GM12891 (cell line): ENCODE results near the gene S100A4.
"Not testable (repeated sequence)": the region's sequence is repeated elsewhere in the genome, so short reads cannot be mapped to it uniquely, and the experiment has no call there.

Experiments used
- DNase-seq: peaks from one replicate; pipeline ENCODE4 v3.0.0; 2011; ENCODE audit warnings: low spot score; ENCODE audit not compliant: insufficient read length
- FAIRE-seq: peaks from 2 replicates; lab custom pipeline; 2011; peaks lifted over from hg19 to GRCh38; lab: Jason Lieb, UNC
- PAX5 ChIP-seq: IDR thresholded peaks from 2 replicates; pipeline ENCODE4 v1.6.1; 2011; ENCODE audit warnings: low read length, moderate library complexity, mild to moderate bottlenecking; ENCODE audit not compliant: insufficient read depth, severe bottlenecking
- POLR2A ChIP-seq: IDR thresholded peaks from 2 replicates; pipeline ENCODE4 v1.6.1; 2011; ENCODE audit warnings: low read depth, low read length, control low read depth
- POLR2AphosphoS5 ChIP-seq: IDR thresholded peaks from 2 replicates; pipeline ENCODE4 v1.6.1; 2011; ENCODE audit warnings: low read depth, low read length, control low read depth
- POU2F2 ChIP-seq: IDR thresholded peaks from 2 replicates; pipeline ENCODE4 v1.6.1; 2011; ENCODE audit warnings: low read depth, mild to moderate bottlenecking, control low read depth, low read length, moderate library complexity
- SPI1 ChIP-seq: IDR thresholded peaks from 2 replicates; pipeline ENCODE4 v1.6.1; 2011; ENCODE audit warnings: low read depth, low read length, control low read depth
- TAF1 ChIP-seq: IDR thresholded peaks from 2 replicates; pipeline ENCODE4 v1.6.1; 2011; ENCODE audit warnings: low read depth, low read length, control low read depth

The S100A4 gene

DNA sequence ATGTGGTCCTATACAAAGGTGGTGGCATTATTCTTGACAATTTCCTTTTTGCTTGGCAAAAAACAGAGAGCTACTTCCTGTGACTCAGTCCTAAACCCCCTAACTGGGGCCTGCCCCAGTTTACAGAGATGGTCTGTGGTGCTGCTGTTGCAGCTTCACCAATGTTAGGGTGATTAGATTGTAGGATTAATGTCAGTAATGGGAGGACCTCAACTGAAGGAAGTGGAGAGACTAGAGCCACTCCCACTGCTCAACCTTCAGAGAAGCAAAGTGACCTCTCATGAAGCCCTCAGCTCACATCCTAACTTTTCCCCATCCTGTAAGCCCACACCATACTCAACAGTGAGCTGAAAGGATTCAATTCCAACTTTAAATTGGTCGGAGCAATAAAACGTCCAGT lies 13.4 kb downstream of the S100A4 start:
- TF ChIP-seq POLR2A (no peak), POLR2AphosphoS5 (no peak)
- FAIRE-seq = no peak
- DNase-seq = no peak

DNA sequence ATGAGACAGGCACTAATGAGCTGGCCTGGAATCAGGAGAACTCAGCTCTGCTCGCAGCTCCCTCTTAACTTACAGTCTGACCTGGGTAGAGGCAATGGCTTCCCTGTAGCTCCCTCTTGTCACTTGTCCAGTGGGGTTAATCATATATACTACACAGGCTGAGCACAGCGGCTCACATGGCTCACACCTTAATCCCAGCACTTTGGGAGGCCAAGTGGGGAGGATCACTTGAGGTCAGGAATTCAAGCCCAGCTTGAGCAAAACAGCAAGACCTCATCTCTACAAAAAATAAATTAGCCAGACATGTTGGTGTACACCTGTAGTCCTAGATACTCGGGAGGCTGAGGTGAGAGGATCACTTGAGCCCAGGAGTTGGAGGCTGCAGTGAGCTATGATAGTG lies 14.0 kb downstream of the S100A4 start:
- no peak for FAIRE-seq
- TF ChIP-seq POLR2A (no peak), SPI1 (no peak), TAF1 (no peak), POU2F2 (no peak), PAX5 (no peak), POLR2AphosphoS5 (no peak)

DNA sequence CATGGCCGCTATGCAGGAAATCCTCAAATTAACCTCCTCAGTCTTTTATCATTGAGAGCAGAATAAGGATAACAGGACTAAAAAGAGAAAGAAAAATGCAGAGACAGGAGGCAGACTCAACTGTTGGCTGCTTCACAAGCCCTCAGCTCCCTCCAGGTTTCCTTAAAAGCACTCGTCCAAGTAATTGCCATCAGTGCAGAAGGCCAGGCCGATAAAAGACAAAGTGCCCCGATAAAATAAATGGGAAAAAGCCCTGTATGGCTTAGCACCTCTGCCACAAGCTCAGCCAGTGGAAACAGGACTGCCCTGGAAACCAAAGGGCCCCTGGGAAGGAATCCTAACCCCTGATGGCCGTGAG lies 17.9 kb downstream of the S100A4 start:
- no peak for TF ChIP-seq TAF1
- no peak for TF ChIP-seq PAX5
- TF ChIP-seq POU2F2 = no peak
- FAIRE-seq = no peak
- DNase-seq = no peak

More for the DNA sequence above, 14.0 kb downstream of the S100A4 start:
- DNase-seq = no peak

DNA sequence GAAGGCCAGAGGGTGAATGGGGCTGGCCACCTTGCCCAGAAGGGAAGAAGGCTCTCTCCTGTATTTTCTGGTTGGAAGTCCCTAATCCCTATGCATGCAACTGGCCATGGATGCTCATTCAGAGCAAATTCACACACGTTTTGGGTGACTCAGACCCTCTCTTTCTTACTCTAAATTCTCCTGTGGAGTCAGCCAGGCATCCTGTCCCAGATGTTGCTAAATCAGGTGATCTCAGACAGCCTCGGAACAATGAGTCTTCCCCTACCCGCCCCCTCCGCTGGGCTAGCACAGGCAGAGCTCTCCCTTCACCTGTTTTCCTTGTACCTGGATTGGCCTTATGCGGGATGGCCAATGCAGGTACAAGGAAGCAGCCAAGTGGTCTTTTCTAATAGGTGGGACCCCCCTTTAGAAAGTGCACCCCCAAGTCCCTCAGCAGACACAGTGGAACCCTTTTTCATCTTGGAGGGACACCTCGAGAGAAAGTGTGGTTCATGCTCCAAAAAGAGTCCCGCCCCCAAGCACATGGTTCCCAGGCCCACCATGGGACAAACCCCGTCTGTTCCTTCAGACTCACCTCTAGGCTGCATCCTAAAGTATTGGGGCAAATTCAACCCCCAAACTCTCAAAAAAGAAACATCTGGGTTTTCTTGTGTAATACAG lies 18.5 kb downstream of the S100A4 start:
- DNase-seq (no peak), FAIRE-seq (no peak)
- TF ChIP-seq SPI1 = no peak

DNA sequence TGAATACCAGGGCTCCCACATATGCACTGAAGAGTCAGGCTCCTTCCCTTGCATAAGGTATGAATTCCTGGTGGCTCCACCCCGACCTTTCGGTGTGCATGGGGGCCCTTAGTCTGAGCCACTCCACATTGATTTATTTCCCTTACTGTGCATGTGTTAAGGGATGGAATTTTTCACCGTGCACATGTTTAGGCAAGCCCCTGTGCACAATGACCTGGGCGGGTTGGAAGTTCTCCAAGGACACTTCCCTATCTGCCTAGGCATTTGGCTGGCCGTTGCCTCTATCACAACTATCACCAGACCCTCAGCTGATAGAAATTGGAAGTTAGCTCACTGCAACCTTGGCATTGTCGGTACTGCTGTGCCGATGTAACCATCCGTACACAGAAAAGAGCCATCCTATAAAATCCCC lies 19.5 kb downstream of the S100A4 start:
- FAIRE-seq (no peak), DNase-seq (no peak)
- TF ChIP-seq TAF1 = no peak
- no peak for TF ChIP-seq POLR2AphosphoS5
- TF ChIP-seq SPI1 = no peak
- no peak for TF ChIP-seq PAX5
- no peak for TF ChIP-seq POU2F2
- TF ChIP-seq POLR2A = no peak

DNA sequence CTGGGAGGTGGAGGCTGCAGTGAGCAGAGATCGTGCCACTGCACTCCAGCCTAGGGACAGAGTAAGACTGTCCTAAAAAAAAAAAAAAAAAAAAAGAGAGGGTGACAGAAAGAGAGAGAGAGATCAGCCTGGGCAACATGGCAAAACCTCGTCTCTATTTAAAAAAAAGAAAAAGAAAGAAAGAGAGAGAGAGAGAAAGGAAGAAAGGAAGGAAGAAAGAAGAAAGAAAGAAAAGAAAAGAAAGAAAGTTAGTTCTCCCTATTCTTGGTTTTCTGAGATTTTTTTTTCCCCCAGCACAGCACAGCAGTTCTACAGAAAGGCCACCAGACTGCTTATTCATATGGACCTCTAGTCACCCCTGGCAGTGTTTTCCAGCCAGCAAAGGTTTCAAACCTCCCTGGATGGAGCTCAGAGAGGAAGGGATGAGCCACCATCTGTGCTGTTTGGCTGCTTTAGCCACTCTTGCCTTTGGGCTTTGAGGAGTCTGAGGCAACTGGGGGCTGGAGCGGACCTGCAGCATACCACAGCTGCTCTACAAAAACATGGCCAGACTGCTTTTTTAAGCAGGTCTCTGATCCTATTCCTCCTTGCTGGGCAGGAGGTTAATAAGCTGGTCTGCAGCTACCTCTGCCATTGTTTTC lies 20.4 kb downstream of the S100A4 start:
- no peak for TF ChIP-seq POLR2A
- FAIRE-seq (no peak), DNase-seq (no peak)

DNA sequence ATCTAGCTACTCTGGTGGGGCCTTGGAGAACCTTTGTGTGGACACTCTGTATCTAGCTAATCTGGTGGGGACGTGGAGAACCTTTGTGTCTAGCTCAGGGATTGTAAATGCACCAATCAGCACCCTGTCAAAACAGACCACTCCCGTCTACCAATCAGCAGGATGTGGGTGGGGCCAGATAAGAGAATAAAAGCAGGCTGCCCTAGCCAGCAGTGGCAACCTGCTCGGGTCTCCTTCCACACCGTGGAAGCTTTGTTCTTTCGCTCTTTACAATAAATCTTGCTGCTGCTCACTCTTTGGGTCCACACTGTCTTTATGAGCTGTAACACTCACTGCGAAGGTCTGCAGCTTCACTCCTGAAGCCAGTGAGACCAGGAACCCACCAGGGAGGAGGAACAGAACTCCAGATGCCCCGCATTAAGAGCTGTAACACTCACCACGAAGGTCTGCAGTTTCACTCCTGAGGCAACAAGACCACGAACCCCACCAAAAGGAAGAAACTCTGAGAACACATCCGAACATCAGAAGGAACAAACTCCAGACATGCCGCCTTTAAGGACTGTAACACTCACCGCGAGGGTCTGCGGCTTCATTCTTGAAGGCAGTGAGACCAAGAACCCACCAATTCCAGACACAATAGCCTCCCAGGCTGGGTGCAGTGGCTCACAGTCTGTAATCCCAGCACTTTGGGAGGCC lies 23.1 kb downstream of the S100A4 start:
- FAIRE-seq, DNase-seq: not testable (repeated sequence)

DNA sequence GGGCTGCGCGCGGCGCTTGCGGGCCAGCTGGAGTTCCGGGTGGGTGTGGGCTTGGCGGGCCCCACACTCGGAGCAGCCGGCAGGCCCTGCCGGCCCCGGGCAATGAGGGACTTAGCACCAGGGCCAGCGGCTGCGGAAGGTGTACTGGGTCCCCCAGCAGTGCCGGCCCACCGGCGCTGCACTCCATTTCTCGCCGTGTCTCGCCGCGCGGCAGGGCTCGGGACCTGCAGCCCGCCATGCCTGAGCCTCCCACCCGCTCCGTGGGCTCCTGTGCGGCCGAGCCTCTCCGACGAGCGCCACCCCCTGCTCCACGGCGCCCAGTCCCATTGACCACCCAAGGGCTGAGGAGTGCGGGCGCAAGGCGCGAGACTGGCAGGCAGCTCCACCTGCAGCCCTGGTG lies 23.8 kb downstream of the S100A4 start:
- not testable (repeated sequence) for DNase-seq, FAIRE-seq

DNA sequence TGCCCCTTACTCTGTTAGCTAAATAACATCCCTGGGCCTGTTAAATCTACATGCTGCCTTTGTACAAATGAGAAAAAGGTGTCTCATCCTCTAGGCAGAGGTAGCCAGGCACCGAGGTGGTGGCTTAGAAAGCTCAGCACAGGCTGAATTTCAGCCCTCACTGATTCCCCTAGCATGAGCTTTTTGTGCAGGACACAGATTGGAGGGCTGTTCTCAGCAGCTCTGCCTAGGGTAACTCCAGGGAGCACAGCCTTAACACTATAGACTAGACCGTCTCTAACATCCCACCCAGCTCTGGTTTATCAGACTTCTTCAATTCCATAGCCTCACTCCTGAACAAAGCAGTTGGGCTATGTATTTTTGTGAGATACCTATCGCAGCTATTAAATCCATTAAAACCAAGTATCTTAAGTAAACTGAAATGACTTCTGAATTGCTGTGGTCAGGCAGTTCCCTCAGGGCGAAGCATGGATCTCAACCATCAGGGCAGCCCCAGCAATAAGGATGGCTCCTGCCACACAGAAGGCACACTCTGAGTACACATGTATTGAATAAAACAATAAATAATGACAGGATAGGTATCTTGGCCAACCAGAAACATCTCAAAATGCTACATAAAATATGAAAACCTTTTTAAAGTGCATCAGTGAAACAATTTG lies 24.7 kb downstream of the S100A4 start:
- no peak for TF ChIP-seq POLR2A
- no peak for TF ChIP-seq PAX5
- TF ChIP-seq TAF1 = no peak
- no peak for TF ChIP-seq POU2F2
- no peak for TF ChIP-seq POLR2AphosphoS5
- TF ChIP-seq SPI1 = no peak
- no peak for FAIRE-seq

DNA sequence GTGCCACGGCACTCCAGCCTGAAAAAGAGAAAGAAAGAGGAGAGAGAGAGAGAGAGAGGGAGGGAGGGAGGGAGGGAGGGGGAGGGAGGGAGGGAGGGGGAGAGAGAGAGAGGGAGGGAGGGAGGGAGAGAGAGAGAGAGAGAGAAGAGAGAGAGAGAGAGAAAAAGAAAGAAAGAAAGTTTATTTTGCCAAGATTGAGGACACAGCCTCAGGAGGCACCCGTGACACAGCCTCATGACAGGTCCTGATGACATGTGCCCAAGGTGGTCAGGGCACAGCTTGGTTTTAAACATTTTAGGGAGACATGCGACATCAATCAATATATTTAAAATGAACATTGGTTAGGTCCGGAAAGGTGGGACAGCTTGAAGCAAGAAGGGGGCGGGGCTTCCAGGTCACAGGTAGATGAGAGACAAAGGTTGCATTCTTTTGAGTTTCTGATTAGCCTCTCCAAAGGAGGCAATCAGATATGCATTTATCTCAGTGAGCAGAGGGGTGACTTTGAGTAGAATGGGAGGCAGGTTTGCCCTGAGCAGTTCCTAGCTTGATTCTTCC lies 25.4 kb downstream of the S100A4 start:
- DNase-seq, FAIRE-seq: not testable (repeated sequence)

More for the DNA sequence above, 24.7 kb downstream of the S100A4 start:
- DNase-seq = no peak

DNA sequence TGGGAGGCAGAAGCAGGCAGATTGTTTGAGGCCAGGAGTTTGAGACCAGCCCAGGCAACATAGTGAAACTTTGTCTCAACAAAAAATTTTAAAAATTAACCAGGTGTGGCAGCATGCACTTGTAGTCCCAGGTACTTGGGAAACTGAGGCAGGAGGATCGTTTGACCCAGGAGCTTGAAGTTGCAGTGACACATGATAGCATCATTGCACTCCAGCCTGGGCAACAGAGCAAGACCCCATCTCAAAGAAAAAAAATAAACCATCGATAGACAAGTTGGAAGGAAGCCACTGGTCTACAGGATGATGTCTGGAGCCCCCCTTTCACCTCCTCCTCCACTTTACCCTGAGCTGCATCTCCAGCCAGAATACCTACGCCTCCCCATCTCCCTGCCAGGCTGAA lies 26.4 kb downstream of the S100A4 start:
- TF ChIP-seq POLR2A (no peak), POLR2AphosphoS5 (no peak), PAX5 (no peak), POU2F2 (no peak), SPI1 (no peak), TAF1 (no peak)
- DNase-seq = no peak
- no peak for FAIRE-seq
